ENCODE data around the gene KIF6.
"Not testable (repeated sequence)": the region's sequence is repeated elsewhere in the genome, so short reads cannot be mapped to it uniquely, and the experiment has no call there.

KIF6 gene

GRCh38 chr6:39493174-39493573 is 232.0 kb downstream of the KIF6 start:
- DNase-seq, result no peak

- no peak for DNase-seq
Observed at GRCh38 chr6:39490108-39490507, 235.1 kb downstream of the KIF6 start.

DNA sequence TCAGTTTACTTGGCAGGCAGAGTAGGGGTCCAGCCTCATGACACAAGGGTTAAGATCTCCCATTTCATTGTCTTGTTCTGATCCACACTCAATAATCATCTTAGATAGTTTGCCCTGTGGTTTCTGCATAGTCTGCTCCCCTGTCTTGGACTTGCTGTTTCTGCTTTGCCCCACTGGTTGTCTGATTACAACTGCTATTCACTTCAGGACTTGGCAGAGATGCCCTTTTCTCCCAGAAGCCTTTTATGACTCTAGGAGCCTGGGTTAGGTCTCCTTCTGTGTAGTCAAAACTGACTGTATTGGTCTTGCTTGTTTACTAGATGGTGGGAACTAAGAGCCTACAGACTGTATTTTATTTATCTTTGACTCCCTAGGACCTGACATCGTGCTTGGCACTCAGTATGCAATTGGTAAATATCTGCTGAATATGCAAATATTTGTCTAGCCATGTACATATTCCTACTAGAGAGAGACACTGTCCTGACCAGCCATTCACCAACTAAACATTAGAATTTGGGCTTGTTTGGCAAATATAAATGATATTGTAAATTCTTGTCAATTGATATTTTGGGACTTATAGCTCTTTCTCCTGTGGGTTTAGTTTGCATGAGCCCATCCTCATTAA is 236.8 kb downstream of the KIF6 start:
- DNase-seq, result no peak

- no peak for DNase-seq
Observed at GRCh38 chr6:39484276-39484675, 240.9 kb downstream of the KIF6 start.

DNA sequence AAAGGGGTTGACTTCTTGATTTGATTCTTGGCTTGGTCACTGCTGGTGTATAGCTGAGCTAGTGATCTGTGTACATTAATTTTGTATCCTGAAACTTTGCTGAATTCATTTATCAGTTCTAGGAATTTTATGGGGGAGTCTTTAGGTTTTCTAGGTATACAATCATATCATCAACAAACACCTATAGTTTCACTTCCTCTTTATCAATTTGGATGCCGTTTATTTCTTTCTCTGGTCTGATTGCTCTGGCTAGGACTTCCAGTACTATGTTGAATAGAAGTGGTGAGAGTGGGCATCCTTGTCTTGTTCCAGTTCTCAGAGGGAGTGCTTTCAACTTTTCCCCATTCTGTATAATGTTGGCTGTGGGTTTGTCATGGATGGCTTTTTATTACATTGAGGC is 245.4 kb downstream of the KIF6 start:
- not testable (repeated sequence) for DNase-seq

DNA sequence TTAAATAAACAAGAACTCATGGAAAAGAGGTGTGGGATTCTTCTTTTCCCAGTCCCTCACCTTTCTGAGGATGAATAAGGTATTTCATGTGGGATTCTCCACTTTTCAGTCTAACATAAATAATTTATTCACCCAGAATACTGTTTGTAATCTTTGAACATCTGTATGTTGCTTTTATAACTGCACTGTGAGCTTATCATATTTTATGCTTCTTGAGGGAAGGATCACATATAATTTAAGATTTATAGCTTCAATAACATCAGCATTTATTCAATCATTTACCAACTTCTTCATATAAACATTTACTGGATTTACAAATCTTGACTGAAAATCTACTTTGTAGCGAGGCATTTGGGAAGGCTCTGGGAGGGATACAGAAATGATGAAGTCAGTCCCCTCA is 248.5 kb downstream of the KIF6 start:
- no peak for DNase-seq

- DNase-seq, result no peak
Observed at GRCh38 chr6:39476151-39476550, 249.1 kb downstream of the KIF6 start.

- DNase-seq, result no peak
Observed at GRCh38 chr6:39471954-39472659, 253.1 kb downstream of the KIF6 start.

DNA sequence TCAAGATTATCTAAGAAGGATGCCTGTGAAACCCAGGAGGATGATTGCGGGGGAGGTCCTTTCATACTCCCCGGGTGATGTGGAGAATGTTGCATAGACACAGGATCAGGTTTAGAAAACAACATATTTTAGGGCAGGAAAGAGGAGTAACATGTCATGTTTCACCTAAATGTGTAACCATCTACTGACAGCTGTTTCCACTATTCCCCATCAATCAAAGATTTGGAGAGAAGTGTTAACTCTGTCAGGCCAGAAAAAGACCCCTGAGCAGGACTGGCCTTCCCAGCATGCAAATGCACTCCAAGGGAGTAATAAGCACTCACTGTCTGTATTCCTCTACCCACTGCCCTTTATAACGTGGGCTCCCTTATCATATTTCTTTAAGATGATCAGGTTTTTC is 254.7 kb downstream of the KIF6 start:
- no peak for DNase-seq

DNA sequence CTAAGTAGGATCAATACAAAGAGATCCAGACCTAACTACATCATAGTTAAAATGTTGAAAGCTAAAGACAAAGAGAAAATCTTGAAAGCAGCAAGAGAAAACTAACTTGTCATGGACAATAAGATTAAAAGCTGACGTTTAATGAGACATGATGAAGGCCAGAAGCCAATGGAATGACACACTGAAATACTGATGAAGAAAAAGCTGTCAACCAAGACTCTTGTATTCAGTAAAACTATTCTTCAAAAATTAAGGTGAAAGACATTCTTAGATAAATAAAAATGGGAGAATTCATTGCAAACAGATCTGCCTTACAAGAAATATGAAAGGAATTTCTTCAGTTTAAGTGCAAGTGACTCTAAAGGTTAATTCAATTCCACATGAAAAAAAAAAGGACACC is 256.8 kb downstream of the KIF6 start:
- DNase-seq, result no peak

DNA sequence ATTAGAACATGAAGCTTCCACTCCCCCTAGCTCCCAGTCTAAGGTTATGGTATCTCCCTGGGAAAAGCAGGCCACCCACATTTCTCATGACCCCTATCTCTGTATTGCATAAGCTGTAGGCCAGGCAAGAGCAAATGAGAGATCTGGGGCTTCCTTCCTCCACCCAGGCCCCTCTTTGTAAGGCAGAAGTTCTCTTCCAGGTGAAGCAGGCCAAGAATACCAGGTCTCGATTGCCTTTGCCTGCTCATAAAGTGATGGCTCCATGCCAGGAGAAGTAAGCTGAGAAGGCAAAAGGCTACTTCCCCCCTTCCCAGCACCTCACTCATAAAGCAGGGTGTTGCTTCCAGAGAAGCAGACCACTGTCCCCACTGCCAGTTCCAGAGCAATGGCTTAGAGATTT is 258.6 kb downstream of the KIF6 start:
- no peak for DNase-seq

GRCh38 chr6:39465539-39465938 is 259.7 kb downstream of the KIF6 start:
- DNase-seq, result no peak

GRCh38 chr6:39464067-39464466 is 261.1 kb downstream of the KIF6 start:
- no peak for DNase-seq

DNA sequence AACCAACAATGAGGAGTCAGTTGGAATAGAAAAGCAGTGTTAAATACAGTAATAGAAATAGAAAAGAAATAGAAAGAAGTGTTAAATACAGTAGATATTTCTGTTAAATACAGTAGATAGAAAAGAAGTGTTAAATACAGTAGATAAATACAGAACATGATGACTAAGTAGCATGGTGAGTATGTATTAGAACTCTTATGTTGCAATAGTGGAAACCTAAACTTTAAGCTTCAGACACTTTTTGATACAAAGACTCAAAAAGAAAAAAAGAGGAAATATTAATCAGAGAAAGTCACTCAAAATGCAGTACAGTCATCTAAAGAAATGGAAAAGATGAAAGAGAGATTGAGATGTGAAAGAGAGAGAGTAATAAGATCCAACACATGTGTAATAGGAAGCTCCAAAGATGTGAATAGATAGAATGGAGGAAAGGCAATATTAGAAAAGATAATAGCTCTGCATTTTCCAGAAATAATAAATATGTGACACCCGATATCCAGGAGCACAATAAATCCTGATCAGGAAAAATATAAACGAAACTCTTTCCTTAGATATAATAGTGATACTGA is 271.2 kb downstream of the KIF6 start:
- no peak for DNase-seq

GRCh38 chr6:39453241-39453640 is 272.0 kb downstream of the KIF6 start:
- no peak for DNase-seq

- no peak for DNase-seq
Observed at GRCh38 chr6:39452306-39453145, 272.7 kb downstream of the KIF6 start.

- no peak for DNase-seq
Observed at GRCh38 chr6:39451831-39452230, 273.4 kb downstream of the KIF6 start.

DNA sequence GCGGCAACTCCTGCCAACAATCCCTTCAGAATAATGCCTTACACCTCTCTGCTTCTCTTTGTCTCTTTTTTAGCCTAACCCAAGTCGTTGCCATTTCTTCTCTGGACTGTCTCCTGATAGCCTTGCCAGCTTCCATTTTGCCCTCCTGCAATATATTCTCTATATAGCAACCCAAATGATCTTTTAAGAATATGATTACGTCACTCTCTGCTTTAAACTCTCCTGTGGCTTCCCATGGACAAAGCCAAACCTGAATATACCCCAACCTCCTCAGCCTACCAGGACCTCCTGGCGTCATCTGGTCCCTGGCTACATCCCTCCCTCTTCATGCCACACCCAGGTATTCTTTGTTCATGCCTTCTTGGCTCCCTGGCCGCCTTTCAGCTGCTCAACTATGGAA is 276.2 kb downstream of the KIF6 start:
- DNase-seq, result no peak

DNA sequence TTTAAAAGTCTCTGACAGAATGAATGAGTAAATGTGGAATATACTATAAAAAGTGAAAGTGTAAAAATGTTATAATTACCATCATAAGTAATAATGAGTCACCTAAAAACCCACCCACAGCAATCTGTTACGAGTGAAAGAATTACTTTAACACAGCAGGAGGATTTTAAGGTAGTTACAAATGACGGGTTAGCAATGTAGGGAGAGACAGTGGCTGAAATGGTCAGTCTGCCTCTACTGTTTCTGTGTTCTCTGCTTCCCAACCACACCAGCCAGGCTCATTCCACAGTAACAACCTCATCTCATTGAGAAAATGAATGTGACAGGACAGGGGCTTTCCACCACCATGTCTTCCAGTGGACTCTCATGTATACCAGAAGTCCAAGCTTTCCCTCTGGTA is 278.3 kb downstream of the KIF6 start:
- DNase-seq, result no peak

DNA sequence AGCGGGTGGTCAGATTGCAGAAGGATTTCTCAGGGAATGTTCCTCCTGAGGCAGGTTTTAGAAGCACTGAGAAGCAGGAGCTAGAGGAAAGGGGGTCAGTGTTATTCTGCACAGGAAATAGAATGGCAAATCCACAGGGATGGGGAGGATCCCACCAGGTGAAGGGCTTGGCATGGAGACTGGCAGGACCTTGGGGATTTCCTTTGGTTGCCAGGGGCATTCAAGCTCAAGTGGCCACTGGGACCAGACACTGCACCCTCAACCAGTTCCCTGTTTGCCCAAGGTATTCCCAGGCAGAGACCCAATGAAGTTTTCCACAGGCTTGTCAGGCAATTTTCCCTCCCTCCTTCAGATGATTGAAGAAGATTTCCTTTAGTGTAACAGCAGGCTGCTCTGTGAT is 279.5 kb downstream of the KIF6 start:
- no peak for DNase-seq

- DNase-seq, result no peak
Observed at GRCh38 chr6:39444479-39445019, 280.7 kb downstream of the KIF6 start.

DNA sequence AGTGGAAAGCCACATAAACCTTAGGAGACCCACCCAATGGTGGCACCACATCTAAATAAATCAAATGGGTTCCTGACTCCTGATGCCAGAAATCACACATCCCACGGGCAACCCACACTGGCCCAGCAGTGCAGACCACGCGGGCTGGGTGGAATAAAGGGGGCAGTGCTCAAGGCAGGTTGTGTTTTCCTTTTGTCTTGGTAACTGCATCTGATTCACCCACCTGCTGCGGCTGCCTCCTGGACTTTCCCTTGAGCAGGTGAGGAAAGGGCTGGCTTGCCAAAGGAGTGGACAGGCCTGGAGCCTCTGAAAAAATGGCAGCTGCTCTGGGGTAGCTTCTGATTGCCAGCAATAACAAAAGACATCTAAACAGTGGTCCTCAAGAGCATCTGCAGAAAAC is 283.2 kb downstream of the KIF6 start:
- DNase-seq, result no peak

DNA sequence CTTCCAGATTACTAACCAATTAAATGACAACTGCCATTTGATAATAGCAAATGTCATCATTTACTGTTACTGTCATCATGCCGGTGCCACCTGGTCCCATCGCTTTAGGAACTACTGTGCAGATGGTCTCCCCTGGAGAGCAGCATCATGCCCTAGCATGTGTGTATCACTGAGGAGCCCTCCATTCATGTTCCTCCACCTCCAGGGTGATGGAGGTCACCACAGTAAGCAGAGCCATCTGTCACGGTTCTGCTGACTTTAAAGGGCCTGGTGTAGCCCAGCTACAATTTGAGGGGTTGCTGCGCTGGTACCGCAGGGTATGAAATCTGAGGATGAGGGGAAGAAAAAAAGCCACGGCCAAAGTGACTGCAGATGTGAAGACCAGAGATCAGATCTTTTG is 283.9 kb downstream of the KIF6 start:
- DNase-seq, result no peak

DNA sequence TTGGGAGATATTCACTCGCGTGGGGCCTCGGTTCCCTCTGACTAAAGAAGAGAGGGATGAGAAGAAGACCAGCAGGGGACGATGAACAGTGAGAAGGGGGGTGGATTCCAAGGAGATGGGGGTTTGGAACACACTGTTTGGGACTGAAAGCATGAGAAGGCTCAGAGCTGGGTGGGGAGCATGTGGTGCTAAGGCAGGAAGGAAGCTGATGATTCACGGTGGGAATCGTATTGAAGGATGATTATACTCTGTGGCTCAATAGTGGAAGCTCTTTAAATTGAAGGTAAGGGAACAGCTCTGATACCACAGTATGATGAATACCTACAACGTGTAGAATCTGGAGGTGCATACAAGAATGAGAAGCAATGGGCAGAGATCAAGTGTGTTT is 285.2 kb downstream of the KIF6 start:
- no peak for DNase-seq
